GM12865 (cell line): ENCODE data around the gene PMFBP1.

Source experiments
- DNase-seq: peaks from one replicate; pipeline ENCODE4 v3.0.0; 2010; ENCODE audit warnings: low read depth
- H3K4me3 ChIP-seq: 2 replicates; pipeline ENCODE4 v1.5.1; 2011; ENCODE audit warnings: mild to moderate bottlenecking, low read depth, low read length, control low read depth
- CTCF ChIP-seq: IDR thresholded peaks from 2 replicates; pipeline ENCODE4 v1.5.1; 2011; ENCODE audit warnings: low read length, control low read depth, low read depth, inconsistent platforms; ENCODE audit not compliant: insufficient read depth; ENCODE audit errors: missing control alignments

PMFBP1 gene

GRCh38 chr16:72171236-72171635 is 719 bp downstream of the PMFBP1 start:
- no peak for DNase-seq
- no peak overlapping the region for H3K4me3 ChIP-seq

GRCh38 chr16:72169708-72170107 is 2.2 kb downstream of the PMFBP1 start:
- no peak for TF ChIP-seq CTCF
- H3K4me3 ChIP-seq: no peak overlapping the region
- DNase-seq: no peak

More at GRCh38 chr16:72171236-72171635, 719 bp downstream of the PMFBP1 start:
- TF ChIP-seq CTCF: no peak

DNA sequence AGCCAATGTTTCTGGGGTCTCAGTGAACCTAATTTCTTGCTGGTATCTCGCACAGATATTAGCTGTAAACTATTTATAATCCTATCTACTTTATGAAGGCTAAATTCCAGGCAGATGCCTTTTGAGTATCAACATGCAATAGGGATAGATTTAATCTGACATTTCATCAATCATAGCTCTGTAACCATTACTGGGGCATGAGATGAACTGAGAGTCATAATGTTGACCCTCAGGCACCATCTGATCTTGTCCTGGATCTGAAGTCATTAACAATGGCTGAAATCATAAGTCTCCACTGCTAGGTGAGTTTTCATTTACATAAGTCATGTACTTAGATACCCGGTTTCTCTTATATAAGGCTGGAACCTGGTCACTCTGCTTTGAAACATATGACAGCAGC is 3.6 kb downstream of the PMFBP1 start:
- no peak for TF ChIP-seq CTCF
- no peak overlapping the region for H3K4me3 ChIP-seq
- no peak for DNase-seq

GRCh38 chr16:72166954-72167561 is 4.9 kb downstream of the PMFBP1 start:
- no peak for TF ChIP-seq CTCF

DNA sequence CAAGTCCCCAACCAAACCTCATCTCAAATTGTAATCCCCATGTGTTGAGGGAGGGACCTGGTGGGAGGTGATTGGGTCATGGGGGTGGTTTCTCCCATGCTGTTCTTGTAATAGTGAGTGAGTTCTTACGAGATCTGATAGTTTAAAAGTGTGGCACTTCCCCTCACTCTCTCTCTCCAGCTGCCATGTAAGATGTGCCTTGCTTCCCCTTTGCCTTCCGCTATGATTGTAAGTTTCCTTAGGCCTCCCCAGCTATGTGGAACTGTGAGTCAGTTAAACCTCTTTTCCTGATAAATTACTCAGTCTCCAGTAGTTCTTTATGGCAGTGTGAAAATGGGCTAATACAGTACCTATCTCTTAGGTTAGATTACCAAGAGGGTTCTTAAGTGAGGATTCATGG is 5.8 kb downstream of the PMFBP1 start:
- TF ChIP-seq CTCF: no peak
- no peak overlapping the region for H3K4me3 ChIP-seq
- DNase-seq: no peak

More at GRCh38 chr16:72166954-72167561, 4.9 kb downstream of the PMFBP1 start:
- DNase-seq: no peak
- no peak overlapping the region for H3K4me3 ChIP-seq

DNA sequence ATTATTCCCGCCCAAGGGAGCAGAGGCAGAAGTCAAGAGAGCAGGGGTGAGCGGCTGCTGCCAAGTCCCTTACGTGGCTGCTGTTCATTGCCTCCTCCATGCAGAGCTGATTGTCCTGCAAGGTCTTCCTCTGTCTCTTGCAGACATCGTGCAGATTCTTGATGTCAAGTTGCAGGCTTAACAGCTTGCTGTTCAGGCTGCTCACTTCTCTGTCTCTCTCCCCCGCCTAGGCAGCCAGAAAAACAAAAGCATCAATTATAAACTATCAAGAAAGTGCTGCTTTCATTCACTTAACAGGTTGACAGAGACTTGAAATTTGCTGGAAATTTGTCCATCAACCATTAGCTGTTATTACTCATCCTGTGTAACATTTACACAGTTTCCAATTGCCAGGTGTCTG is 7.3 kb downstream of the PMFBP1 start:
- no peak for TF ChIP-seq CTCF
- DNase-seq: no peak
- no peak overlapping the region for H3K4me3 ChIP-seq

- H3K4me3 ChIP-seq: no peak overlapping the region
- DNase-seq: no peak
- TF ChIP-seq CTCF: no peak
Observed at GRCh38 chr16:72162105-72162692, 9.8 kb downstream of the PMFBP1 start.
